CD4-positive, alpha-beta T cell treated with Interferon alpha-2 for 1 hour (primary cell): Measurements from ENCODE around the gene F2RL1.
"Not testable (repeated sequence)": the region's sequence is repeated elsewhere in the genome, so short reads cannot be mapped to it uniquely, and the experiment has no call there.

Experiments
- DNase-seq, 2 donors: peaks; one replicate each; pipeline ENCODE4 v3.0.0-alpha.2; 2020 to 2022

Gene F2RL1

DNA sequence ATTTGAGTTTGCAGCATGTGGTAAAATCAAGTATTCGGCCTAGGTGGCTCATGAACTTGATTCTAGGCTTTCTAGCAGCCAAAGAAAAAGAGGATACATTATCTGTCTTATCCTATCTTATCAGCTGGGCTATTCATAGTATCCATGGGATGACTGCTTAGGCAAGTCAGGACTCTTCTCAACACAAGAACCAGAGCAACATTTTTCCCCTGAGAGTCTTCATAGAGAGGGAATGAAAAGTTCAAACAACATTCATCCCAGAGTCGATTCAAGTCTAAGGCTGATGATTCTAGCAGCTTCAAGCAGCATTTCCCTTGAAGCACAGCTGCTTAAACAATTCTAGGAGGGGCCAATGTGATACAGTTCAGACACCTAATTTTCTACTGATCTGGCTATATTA lies 33.9 kb downstream of the F2RL1 start:
- DNase-seq = no peak

DNA sequence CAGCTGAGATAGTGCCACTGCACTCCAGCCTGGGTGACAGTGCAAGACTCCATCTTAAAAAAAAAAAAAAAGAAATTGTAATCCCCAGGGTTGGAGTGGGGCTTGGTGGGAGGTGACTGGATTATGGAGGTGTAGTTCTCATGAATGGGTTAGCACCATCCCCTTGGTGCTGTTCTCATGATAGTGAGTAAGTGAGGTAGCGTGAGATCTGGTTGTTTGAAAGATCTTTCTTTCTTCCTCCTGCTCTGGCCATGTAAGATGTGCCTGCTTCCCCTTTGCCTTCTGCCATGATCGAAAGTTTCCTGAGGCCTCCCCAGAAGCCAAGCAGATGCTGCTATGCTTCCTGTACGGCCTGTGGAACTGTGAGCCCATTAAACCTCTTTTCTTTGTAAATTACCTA lies 34.9 kb downstream of the F2RL1 start:
- DNase-seq = not testable (repeated sequence)

DNA sequence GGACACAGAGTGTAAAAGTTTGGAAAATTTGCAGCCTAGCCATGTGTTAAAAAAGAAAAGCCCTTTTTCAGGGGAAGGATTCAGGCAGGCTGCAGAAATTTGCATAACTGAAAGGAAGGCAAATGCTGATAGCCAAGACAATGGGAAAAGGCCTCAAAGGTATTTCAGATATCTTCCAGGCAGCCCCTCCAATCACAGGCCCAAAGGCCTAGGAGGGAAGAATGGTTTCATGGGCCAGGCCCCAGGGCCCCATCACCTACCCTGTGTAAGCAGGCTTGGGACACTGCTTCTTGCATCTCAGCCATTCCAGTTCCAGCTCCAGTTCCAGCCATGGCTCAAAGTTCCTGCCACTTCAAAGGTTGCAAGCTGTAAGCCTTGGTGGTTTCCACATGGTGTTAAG lies 35.8 kb downstream of the F2RL1 start:
- DNase-seq = no peak

DNA sequence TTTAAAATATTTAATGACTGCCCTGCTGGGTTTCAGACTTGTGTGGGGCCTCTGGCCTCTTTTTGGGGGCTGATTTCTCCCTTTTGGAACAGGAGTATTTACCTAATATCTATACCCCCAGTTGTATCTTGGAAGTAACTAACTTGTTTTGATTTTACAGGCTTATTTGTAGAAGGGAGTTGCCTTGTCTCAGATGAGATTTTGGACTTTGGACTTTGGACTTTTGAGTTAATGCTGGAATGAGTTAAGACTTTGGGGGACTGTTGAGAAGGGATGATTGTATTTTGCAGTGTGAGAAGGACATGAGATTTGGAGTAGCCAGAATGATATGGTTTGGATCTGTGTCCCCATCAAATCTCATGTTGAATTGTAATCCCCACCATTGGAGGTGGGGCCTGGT lies 36.7 kb downstream of the F2RL1 start:
- DNase-seq = not testable (repeated sequence)

DNA sequence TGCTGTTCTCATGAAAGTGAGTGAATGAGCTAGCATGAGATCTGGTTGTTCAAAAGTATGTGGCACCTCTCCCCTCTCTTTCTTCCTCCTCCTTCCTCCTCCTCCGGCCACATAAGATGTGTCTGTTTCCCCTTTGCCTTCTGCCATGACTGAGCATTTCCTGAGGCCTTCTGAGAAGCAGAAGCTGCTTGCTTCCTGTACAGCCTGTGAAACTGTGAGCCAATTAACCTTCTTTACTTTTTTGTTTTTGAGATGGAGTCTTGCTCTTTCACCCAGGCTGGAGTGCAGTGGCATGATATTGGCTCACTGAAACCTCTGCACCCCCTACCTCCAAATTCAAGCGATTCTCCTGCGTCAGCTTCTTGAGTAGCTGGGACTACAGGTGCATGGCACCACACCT lies 37.1 kb downstream of the F2RL1 start:
- DNase-seq = peak; percentile 57 to 65

DNA sequence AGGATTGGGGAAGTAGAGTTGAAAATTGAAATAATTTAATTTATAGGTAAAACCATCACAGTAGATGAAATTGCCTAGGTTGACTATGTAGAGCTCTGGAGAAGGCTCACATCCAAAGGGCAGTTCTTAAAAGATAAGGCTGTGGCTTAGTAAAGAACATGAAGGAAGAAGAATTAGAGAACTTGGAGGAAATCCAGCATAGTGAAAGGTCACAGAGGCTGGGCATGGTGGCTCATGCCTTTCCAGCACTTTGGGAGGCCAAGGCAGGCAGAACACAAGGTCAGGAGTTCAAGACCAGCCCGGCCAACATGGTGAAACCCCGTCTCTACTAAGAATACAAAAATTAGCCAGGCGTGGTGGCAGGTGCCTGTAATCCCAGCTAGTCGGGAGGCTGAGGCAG lies 38.0 kb downstream of the F2RL1 start:
- not testable (repeated sequence) for DNase-seq

DNA sequence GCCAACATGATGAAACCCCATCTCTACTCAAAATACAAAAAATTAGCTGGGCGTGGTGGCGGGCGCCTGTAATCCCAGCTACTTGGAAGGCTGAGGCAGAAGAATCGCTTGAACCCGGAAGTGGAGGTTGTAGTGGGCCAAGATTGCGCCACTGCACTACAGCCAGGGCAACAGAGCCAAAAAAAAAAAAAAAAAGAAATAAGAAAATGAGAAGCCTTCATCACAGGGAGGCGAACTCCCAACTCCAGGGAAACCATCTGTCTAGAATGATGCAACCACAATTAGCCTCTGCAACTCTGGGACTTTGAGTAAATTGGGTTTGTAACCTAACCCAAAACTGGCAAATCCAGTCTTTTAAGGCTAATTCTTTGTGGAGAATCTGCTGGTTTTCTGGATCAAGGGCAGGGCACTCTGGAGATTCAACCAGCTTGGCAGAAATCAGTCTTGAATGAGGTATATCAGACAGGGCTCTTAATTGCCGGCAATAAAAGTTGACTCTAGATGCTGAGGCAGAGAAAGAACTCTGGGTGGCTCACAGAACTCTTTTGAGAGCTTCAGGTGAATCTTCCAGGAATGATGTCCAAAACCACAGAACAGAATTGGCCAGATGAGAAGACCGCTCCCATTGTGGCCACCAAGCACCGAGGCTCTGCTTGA lies 40.9 kb downstream of the F2RL1 start:
- DNase-seq = peak in 1 of 2 donors; percentile 8

DNA sequence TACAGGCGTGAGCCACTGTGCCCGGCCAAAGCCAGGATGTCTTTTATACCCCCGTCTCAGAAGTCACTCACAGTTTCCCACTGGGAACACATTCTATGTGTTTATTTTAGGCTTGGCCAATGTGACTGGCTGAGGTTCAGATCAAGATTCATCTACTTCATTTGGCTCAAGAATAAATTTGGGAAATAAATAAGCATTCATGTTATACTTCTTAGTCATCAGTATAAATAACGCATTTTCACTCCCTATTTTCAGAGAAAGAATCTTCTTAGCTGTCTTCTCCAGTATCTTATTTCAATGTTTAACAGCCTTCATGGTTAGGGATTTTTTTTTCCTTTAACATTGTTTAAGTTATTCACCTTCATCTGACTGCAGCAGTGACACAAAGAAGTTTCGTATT lies 42.8 kb downstream of the F2RL1 start:
- DNase-seq = no peak

DNA sequence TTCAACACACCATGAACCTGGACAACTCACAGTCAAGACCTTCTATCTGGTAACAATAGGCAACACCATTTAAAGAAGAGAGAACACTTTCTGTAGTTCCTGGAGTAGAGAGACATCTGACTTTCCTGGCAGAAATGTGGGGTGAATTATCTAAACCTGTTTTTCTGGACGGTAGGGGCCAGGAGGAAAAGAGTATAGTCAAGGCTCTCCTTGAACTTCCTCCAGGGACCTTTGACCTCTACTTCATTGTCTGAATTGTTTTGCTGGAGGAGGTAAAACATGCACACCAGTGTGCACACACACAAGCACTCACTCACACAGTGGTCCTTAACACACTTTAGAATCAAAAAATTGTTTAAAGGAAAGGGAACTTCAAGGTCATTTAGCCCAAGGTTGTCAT lies 44.2 kb downstream of the F2RL1 start:
- no peak for DNase-seq

DNA sequence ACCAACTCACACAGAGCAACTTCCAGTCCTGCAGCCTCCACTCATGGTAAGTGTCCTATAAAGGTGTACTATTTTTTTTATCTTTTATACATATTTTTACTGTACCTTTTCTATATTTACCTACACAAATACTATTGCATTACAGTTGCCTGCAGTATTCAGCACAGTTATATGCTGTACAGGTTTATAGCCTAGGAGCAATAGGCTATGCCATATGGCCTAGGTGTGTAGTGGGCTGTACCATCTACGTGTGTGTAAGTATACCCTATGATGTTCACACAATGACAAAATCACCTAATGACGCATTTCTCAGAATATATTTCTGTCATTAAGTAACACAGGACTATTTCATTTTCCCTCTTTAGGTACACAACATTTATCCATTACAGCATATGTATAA lies 47.7 kb downstream of the F2RL1 start:
- no peak for DNase-seq

DNA sequence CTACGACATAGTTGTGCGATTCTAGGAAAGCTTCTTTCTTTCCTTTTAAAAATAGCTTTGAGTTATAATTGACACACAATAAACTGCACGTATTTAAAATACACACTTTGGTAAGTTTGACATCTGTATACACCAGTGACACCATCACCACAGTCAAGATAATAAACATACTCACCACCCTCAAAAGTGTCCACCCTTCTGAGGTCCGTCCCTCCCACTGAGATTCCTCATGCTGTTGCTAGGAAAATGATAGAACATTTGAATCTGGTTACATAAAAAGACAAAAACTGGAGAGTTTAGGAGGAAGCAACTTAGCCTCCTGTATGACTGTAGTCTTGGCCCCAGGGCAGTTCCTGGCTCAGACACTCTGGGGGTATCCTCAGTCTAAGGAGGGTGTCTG lies 48.2 kb downstream of the F2RL1 start:
- no peak for DNase-seq

DNA sequence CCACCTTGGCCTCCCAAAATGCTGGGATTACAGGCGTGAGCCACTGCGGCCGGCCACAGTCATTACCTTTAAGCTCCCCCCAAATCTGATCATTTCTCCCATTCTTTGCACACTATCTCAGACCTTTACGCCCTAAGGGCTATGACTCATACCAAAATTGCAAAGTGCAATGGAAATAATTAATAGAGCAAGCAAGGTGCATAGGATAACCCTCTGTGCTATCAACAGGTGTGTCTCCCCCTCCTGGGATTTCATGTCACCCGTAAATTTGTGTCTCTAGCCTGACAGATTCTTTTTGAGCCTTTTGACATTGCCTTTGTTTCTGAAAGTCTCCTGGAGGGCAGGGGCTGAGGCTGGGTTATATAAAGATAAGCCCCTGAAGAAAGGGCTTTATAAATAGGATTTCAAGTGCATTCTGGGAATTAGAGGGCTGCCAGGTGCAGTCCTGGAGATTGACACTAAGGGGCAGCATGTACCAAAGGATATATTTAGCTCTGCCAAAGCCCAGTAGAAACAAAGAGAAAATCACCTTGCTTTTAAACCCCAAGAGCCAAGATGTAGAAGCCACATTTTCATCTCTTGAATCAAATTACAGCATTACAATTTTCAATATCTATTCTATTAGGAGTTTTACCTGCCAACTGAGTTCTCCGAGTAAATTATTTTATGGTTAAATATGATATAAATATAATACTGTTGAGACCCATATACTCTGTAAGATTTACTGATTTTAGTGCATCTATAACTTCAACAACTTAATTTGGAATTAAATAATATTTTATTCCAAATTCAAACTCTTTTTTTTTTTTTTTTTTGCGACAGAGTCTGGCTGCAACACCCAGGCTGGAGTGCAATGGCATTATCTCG lies 49.2 kb downstream of the F2RL1 start:
- peak; percentile 47 to 73 for DNase-seq

DNA sequence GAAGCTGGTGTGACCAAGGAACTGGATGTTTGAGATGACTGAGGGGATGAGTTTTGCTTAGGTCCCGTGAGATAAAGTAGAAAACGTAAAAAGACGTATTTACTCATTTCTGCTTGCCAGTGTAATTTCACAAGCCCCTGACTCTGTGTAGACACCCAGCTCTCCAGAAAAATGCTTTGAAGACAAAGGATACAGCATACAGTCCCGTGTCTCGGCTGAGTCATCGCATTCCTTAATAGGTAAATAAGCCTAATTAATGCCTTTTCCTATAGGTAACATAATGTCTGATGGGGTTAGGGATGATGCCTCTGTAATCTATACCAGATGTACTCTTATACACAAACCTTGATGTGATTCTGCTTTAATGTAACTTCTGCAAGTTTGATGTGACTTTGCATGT lies 51.2 kb downstream of the F2RL1 start:
- no peak for DNase-seq

DNA sequence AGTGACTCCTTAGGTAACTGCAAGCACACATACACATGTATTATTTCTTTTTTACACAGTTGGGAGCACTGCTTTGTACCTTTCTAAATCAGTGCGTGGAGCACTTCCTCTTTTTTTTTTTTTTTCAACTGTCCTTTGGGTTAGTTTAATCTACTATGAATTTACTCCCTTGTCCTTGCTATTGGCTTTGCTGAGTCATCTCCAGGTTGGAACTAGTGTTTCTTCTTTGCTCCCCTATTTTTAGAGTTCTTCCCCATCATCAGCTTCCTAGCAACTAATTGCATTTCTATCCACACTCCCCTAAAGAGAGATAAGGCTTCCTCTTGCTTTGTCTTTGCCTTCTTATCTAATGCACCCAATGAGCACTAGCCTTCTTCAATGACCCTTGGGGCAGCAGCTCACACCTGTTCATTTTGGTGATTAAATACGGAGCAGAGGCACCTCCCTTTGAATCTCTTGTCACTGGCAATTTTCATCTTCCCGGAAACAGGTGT lies 55.3 kb downstream of the F2RL1 start:
- DNase-seq = no peak
